HEK293 (cell line): ENCODE results near the gene ENO3.

Experiments used
- ZNF292 ChIP-seq: fragments of 450-650 bp; formaldehyde crosslinking; IDR thresholded peaks from 2 replicates; pipeline ENCODE4 v1.5.1; 2016; ENCODE audit warnings: low read depth, missing biosample characterization, missing genetic modification characterization, borderline replicate concordance
- ZNF561 ChIP-seq: fragments of 450-650 bp; IDR thresholded peaks from 2 replicates; pipeline ENCODE4 v1.5.1; 2018; ENCODE audit warnings: missing biosample characterization, missing genetic modification characterization, borderline replicate concordance
- TF ChIP-seq, protein P1 (sequence below): fragments of 450-650 bp; IDR thresholded peaks from 2 replicates; pipeline ENCODE4 v1.5.1; 2018; ENCODE audit warnings: missing biosample characterization, mild to moderate bottlenecking, missing genetic modification characterization
- TF ChIP-seq, protein P2 (sequence below): fragments of 450-650 bp; formaldehyde crosslinking; IDR thresholded peaks from 2 replicates; pipeline ENCODE4 v1.5.1; 2016; ENCODE audit warnings: missing biosample characterization, missing genetic modification characterization, low read depth

DNA sequence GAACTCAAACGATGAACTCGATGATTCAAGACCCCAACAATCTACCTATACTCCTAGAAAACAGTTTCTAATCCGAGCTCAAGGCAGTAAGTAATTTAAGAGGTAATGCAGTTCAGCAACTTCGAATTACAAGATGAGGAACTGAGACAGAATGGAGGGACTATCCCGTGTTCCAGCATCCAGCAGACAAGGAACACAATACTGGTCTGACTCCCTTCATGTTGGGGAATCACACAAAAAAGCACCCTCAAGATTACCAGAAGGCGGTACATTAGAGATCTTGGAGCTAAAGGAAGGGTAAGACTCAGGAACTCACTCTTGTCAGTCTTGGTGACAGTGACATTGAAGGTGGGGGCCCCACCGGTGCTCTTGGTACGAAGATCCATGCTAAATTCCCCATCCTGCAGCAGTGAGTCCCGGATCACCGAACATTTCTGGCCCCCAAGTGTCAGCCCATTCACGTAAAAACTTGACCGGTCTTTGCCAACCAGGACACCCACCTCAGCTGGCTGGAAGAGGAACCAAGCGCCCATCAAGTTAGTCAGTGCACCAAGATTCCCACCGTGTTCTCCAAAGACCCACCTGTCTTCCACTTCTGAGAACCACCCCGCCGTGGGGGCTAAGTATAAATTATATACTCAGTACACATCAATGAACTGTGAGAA is 4.5 kb upstream of the ENO3 start:
- TF ChIP-seq, protein P1, sequence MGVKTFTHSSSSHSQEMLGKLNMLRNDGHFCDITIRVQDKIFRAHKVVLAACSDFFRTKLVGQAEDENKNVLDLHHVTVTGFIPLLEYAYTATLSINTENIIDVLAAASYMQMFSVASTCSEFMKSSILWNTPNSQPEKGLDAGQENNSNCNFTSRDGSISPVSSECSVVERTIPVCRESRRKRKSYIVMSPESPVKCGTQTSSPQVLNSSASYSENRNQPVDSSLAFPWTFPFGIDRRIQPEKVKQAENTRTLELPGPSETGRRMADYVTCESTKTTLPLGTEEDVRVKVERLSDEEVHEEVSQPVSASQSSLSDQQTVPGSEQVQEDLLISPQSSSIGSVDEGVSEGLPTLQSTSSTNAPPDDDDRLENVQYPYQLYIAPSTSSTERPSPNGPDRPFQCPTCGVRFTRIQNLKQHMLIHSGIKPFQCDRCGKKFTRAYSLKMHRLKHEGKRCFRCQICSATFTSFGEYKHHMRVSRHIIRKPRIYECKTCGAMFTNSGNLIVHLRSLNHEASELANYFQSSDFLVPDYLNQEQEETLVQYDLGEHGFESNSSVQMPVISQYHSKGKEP (tag by site-specific recombination), result no peak
- TF ChIP-seq, protein P2, sequence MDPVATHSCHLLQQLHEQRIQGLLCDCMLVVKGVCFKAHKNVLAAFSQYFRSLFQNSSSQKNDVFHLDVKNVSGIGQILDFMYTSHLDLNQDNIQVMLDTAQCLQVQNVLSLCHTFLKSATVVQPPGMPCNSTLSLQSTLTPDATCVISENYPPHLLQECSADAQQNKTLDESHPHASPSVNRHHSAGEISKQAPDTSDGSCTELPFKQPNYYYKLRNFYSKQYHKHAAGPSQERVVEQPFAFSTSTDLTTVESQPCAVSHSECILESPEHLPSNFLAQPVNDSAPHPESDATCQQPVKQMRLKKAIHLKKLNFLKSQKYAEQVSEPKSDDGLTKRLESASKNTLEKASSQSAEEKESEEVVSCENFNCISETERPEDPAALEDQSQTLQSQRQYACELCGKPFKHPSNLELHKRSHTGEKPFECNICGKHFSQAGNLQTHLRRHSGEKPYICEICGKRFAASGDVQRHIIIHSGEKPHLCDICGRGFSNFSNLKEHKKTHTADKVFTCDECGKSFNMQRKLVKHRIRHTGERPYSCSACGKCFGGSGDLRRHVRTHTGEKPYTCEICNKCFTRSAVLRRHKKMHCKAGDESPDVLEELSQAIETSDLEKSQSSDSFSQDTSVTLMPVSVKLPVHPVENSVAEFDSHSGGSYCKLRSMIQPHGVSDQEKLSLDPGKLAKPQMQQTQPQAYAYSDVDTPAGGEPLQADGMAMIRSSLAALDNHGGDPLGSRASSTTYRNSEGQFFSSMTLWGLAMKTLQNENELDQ (tag by site-specific recombination), result no peak
- TF ChIP-seq ZNF292 (no peak), ZNF561 (tag by site-specific recombination) (no peak)
